ENCODE data around the gene KCNQ1. TPM values are rescaled to one million over a fixed set of nuclear protein-coding genes. Genes with fewer than 3 reads are reported as not detected.
A peak's percentile ranks its signal among the peaks of the same experiment; 100 is the strongest.

KCNQ1 gene
- total and polyA plus RNA-seq, 2 of the 13 experiments (the other 11 are each of a cell fraction or from before 2014, with no cell fraction given): 0.02 to 0.08 TPM

DNA sequence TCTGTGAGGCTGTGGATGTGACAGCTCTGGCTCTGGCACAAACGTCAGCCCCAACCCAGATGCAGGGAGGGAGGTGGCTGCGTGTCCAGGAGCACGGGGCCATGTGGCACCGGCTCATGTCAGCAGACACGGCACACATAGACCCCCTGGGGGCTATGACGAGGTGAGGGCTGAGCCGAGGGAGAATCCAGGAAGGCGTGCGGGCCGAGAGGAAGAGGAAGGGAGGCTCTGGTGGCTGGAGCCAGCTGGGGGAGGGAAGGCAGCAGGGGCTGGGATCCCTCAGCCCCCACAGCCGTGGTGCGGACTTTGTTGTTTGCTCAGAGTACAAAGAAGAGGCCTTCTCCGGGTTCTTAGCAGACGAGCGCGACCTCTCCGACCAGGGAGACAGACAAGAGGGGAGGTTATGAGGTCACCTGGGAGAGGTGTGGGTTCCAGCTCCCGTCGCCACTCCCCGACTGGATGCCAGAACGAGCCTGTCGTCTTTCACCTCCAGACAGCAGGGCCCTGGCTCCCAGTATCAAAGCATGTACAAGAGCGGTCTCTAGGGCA lies 394.7 kb downstream of the KCNQ1 start (continued):
- TF ChIP-seq ZBED4 (CRISPR knock-in tag; IDR thresholded peaks at IDR 0.05; ENCODE audit: borderline replicate concordance): no peak
- TF ChIP-seq FOXP1 (IDR thresholded peaks at IDR 0.05): no peak
- no peak for TF ChIP-seq FOXP1 (CRISPR knock-in tag; IDR thresholded peaks at IDR 0.05)
- TF ChIP-seq, protein P1, sequence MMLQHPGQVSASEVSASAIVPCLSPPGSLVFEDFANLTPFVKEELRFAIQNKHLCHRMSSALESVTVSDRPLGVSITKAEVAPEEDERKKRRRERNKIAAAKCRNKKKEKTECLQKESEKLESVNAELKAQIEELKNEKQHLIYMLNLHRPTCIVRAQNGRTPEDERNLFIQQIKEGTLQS (CRISPR knock-in tag; IDR thresholded peaks at IDR 0.05): no peak
- no peak for TF ChIP-seq THRA (CRISPR knock-in tag; IDR thresholded peaks at IDR 0.05; ENCODE audit: borderline replicate concordance)
- no peak for TF ChIP-seq ZNF790 (CRISPR knock-in tag; IDR thresholded peaks at IDR 0.05; ENCODE audit: borderline replicate concordance)
- peak; percentile 78 for TF ChIP-seq RNF2 (conservative IDR thresholded peaks at IDR 0.05; ENCODE audit: low read depth)
- TF ChIP-seq, protein P2, sequence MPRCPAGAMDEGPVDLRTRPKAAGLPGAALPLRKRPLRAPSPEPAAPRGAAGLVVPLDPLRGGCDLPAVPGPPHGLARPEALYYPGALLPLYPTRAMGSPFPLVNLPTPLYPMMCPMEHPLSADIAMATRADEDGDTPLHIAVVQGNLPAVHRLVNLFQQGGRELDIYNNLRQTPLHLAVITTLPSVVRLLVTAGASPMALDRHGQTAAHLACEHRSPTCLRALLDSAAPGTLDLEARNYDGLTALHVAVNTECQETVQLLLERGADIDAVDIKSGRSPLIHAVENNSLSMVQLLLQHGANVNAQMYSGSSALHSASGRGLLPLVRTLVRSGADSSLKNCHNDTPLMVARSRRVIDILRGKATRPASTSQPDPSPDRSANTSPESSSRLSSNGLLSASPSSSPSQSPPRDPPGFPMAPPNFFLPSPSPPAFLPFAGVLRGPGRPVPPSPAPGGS (CRISPR knock-in tag; IDR thresholded peaks at IDR 0.05): no peak
- no peak for TF ChIP-seq GMEB1 (CRISPR knock-in tag; IDR thresholded peaks at IDR 0.05; ENCODE audit: borderline replicate concordance)
- TF ChIP-seq NFYB (CRISPR knock-in tag; IDR thresholded peaks at IDR 0.05): no peak
- TF ChIP-seq MED1 (CRISPR knock-in tag; IDR thresholded peaks at IDR 0.05): peak; percentile 30
- no peak for TF ChIP-seq NBN (conservative IDR thresholded peaks at IDR 0.05)
- no peak for TF ChIP-seq ZNF609 (CRISPR knock-in tag; IDR thresholded peaks at IDR 0.05; ENCODE audit: borderline replicate concordance)
- TF ChIP-seq MBD4 (IDR thresholded peaks at IDR 0.05; ENCODE audit: borderline replicate concordance, low read length): no peak
- TF ChIP-seq, protein P3, sequence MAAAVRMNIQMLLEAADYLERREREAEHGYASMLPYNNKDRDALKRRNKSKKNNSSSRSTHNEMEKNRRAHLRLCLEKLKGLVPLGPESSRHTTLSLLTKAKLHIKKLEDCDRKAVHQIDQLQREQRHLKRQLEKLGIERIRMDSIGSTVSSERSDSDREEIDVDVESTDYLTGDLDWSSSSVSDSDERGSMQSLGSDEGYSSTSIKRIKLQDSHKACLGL (CRISPR knock-in tag; IDR thresholded peaks at IDR 0.05): peak; percentile 43; the same call in 1 of the 2 replicates
- no peak for TF ChIP-seq PAF1 (CRISPR knock-in tag; IDR thresholded peaks at IDR 0.05)

Data from HepG2 (cell line).